ENCODE data around the gene ADAM23.

The ADAM23 gene

GRCh38 chr2:206540757-206541156, 97.4 kb downstream of the ADAM23 start:
- H3F3A ChIP-seq (ENCODE audit: control insufficient read depth, insufficient read depth) = no peaks in the 10 kb centered on the region
- H3K9me2 ChIP-seq (replicated peaks; ENCODE audit: control insufficient read depth, low read length) = no peaks in the 10 kb centered on the region
- no peak overlapping the region for H3K4me2 ChIP-seq (ENCODE audit: low read length)
- no peak overlapping the region for H3K27ac ChIP-seq (ENCODE audit: low read depth, low read length)
- H3K36me3 ChIP-seq (ENCODE audit: control insufficient read depth, low read length) = no peaks in the 10 kb centered on the region
- no peaks in the 10 kb centered on the region for H3K79me2 ChIP-seq (ENCODE audit: control insufficient read depth, low read length)
- no peak overlapping the region for H3K4me3 ChIP-seq (ENCODE audit: low read length)
- H4K20me1 ChIP-seq (ENCODE audit: control insufficient read depth, insufficient read depth, low read depth, low read length) = no peaks in the 10 kb centered on the region
- H3K4me1 ChIP-seq (ENCODE audit: control insufficient read depth, low read length) = no peaks in the 10 kb centered on the region
- no peaks in the 10 kb centered on the region for H3K27me3 ChIP-seq (ENCODE audit: control insufficient read depth, low read length)
- H3K9me3 ChIP-seq (ENCODE audit: control insufficient read depth, insufficient read depth, low read length) = no peaks in the 10 kb centered on the region
- TF ChIP-seq CTCF (IDR thresholded peaks at IDR 0.05; ENCODE audit: low read depth, low read length, poor library complexity, severe bottlenecking) = no peak

GRCh38 chr2:206543073-206543472, 99.7 kb downstream of the ADAM23 start:
- no peaks in the 10 kb centered on the region for H3K9me2 ChIP-seq (replicated peaks; ENCODE audit: control insufficient read depth, low read length)
- no peaks in the 10 kb centered on the region for H3K4me1 ChIP-seq (ENCODE audit: control insufficient read depth, low read length)
- TF ChIP-seq EZH2phosphoT487 (IDR thresholded peaks at IDR 0.05; ENCODE audit: borderline replicate concordance, low read length) (no peak), CTCF (IDR thresholded peaks at IDR 0.05; ENCODE audit: low read depth, low read length, poor library complexity, severe bottlenecking) (no peak)
- no peak overlapping the region for H3K4me3 ChIP-seq (ENCODE audit: low read length)
- no peak overlapping the region for H3K4me2 ChIP-seq (ENCODE audit: low read length)
- no peaks in the 10 kb centered on the region for H3F3A ChIP-seq (ENCODE audit: control insufficient read depth, insufficient read depth)
- no peaks in the 10 kb centered on the region for H3K27me3 ChIP-seq (ENCODE audit: control insufficient read depth, low read length)
- no peaks in the 10 kb centered on the region for H3K9me3 ChIP-seq (ENCODE audit: control insufficient read depth, insufficient read depth, low read length)
- H3K79me2 ChIP-seq (ENCODE audit: control insufficient read depth, low read length) = no peaks in the 10 kb centered on the region
- H3K27ac ChIP-seq (ENCODE audit: low read depth, low read length) = no peak overlapping the region
- H3K36me3 ChIP-seq (ENCODE audit: control insufficient read depth, low read length) = no peaks in the 10 kb centered on the region
- no peaks in the 10 kb centered on the region; the same call in 1 of the 2 replicates for H4K20me1 ChIP-seq (ENCODE audit: control insufficient read depth, insufficient read depth, low read depth, low read length)

- no peaks in the 10 kb centered on the region; the same call in 1 of the 2 replicates for H4K20me1 ChIP-seq (ENCODE audit: control insufficient read depth, insufficient read depth, low read depth, low read length)
- H3K36me3 ChIP-seq (ENCODE audit: control insufficient read depth, low read length) = no peaks in the 10 kb centered on the region
- no peaks in the 10 kb centered on the region for H3K9me2 ChIP-seq (replicated peaks; ENCODE audit: control insufficient read depth, low read length)
- H3K9me3 ChIP-seq (ENCODE audit: control insufficient read depth, insufficient read depth, low read length) = no peaks in the 10 kb centered on the region
- H3K79me2 ChIP-seq (ENCODE audit: control insufficient read depth, low read length) = no peaks in the 10 kb centered on the region
- H3K4me1 ChIP-seq (ENCODE audit: control insufficient read depth, low read length) = no peaks in the 10 kb centered on the region
- no peaks in the 10 kb centered on the region for H3F3A ChIP-seq (ENCODE audit: control insufficient read depth, insufficient read depth)
- no peak overlapping the region for H3K4me2 ChIP-seq (ENCODE audit: low read length)
- H3K4me3 ChIP-seq (ENCODE audit: low read length) = no peak overlapping the region
- no peaks in the 10 kb centered on the region for H3K27me3 ChIP-seq (ENCODE audit: control insufficient read depth, low read length)
- TF ChIP-seq CTCF (IDR thresholded peaks at IDR 0.05; ENCODE audit: low read depth, low read length, poor library complexity, severe bottlenecking) (no peak), EZH2phosphoT487 (IDR thresholded peaks at IDR 0.05; ENCODE audit: borderline replicate concordance, low read length) (no peak)
- no peak overlapping the region for H3K27ac ChIP-seq (ENCODE audit: low read depth, low read length)
Measured at GRCh38 chr2:206548383-206548782, 105.1 kb downstream of the ADAM23 start.

GRCh38 chr2:206555721-206556120, 112.4 kb downstream of the ADAM23 start:
- H3K27ac ChIP-seq (ENCODE audit: low read depth, low read length) = no peak overlapping the region
- no peak overlapping the region for H3K4me3 ChIP-seq (ENCODE audit: low read length)
- no peaks in the 10 kb centered on the region for H3K79me2 ChIP-seq (ENCODE audit: control insufficient read depth, low read length)
- H3F3A ChIP-seq (ENCODE audit: control insufficient read depth, insufficient read depth) = no peaks in the 10 kb centered on the region
- H3K4me1 ChIP-seq (ENCODE audit: control insufficient read depth, low read length) = no peaks in the 10 kb centered on the region
- TF ChIP-seq EZH2phosphoT487 (IDR thresholded peaks at IDR 0.05; ENCODE audit: borderline replicate concordance, low read length) (no peak), CTCF (IDR thresholded peaks at IDR 0.05; ENCODE audit: low read depth, low read length, poor library complexity, severe bottlenecking) (no peak)
- no peak overlapping the region for H3K4me2 ChIP-seq (ENCODE audit: low read length)
- H4K20me1 ChIP-seq (ENCODE audit: control insufficient read depth, insufficient read depth, low read depth, low read length) = no peaks in the 10 kb centered on the region
- no peaks in the 10 kb centered on the region for H3K27me3 ChIP-seq (ENCODE audit: control insufficient read depth, low read length)
- H3K9me2 ChIP-seq (replicated peaks; ENCODE audit: control insufficient read depth, low read length) = no peaks in the 10 kb centered on the region
- H3K36me3 ChIP-seq (ENCODE audit: control insufficient read depth, low read length) = no peaks in the 10 kb centered on the region
- no peaks in the 10 kb centered on the region for H3K9me3 ChIP-seq (ENCODE audit: control insufficient read depth, insufficient read depth, low read length)
